H1 (cell line): ENCODE data around the gene COL5A3. TPM values are rescaled to one million over a fixed set of nuclear protein-coding genes. Genes with fewer than 3 reads are reported as not detected.

Experiments
- CEBPB ChIP-seq: IDR thresholded peaks from 2 replicates; pipeline ENCODE4 v1.6.1; 2012; ENCODE audit warnings: low read depth, low read length
- FOSL1 ChIP-seq: IDR thresholded peaks from 2 replicates; pipeline ENCODE4 v1.6.1; 2011; ENCODE audit warnings: mild to moderate bottlenecking, low read depth, low read length, moderate library complexity; ENCODE audit not compliant: insufficient read depth
- polyA plus RNA-seq, 7 experiments: library from polyadenylated mRNA; depleted of rRNA in 3 of 7; stranded (reverse) in 5 of 7; unstranded in 2 of 7; fragments of >200 nt in 5 of 7; fragments of 200-250 nt in 2 of 7; gene quantifications; 1 replicate in 5 of 7; 2 replicates in 1 of 7; 4 replicates in 1 of 7; pipeline versions ENCODE4 v1.2.1 to v1.2.3, GENCODE V29; 2011 to 2013; ENCODE audit warnings: missing spikeins in 2 of 7, mixed read lengths in 2 of 7
- total RNA-seq: library from RNA; stranded (reverse); fragmentation: NEBNext Ultra II Directional; extraction: Animal tissue kit (Norgen Biotek cat#: 25700); gene quantifications from 2 replicates; pipeline ENCODE4 v1.2.1, GENCODE V29; 2021

The COL5A3 gene
- total and polyA plus RNA-seq, 2 of the 8 experiments (the other 6 are each of a cell fraction or from before 2014, with no cell fraction given), result 0.67 to 0.74 TPM

GRCh38 chr19:9968820-9969687 is 41.2 kb downstream of the COL5A3 start (continued):
- no peak for TF ChIP-seq FOSL1
- no peak for TF ChIP-seq CEBPB
